ENCODE data around the gene MOV10L1.

Gene MOV10L1

GRCh38 chr22:50089682-50090411 lies at the start of gene MOV10L1:
Gene MOV10L1 (plus strand): TSS chr22:50090006. CDS start chr22:50090089, 83 bp downstream.
- DNase-seq = no peak

GRCh38 chr22:50040717-50041116 lies 49.1 kb upstream of the MOV10L1 start:
- DNase-seq = no peak

- no peak for DNase-seq
Measured at GRCh38 chr22:50041361-50042065, 48.3 kb upstream of the MOV10L1 start.

- DNase-seq = no peak
Measured at GRCh38 chr22:50044485-50045118, 45.2 kb upstream of the MOV10L1 start.

- no peak for DNase-seq
Measured at GRCh38 chr22:50045211-50046018, 44.4 kb upstream of the MOV10L1 start.

GRCh38 chr22:50046019-50046415 lies 43.8 kb upstream of the MOV10L1 start:
- no peak for DNase-seq

GRCh38 chr22:50046481-50047245 lies 43.1 kb upstream of the MOV10L1 start:
- DNase-seq = no peak

- DNase-seq = no peak
Measured at GRCh38 chr22:50047346-50047745, 42.5 kb upstream of the MOV10L1 start.

- DNase-seq = no peak
Measured at GRCh38 chr22:50048061-50048765, 41.6 kb upstream of the MOV10L1 start.

- DNase-seq = no peak
Measured at GRCh38 chr22:50048836-50049235, 41.0 kb upstream of the MOV10L1 start.

- no peak for DNase-seq
Measured at GRCh38 chr22:50049299-50050195, 40.3 kb upstream of the MOV10L1 start.

GRCh38 chr22:50051930-50052329 lies 37.9 kb upstream of the MOV10L1 start:
- DNase-seq = no peak

GRCh38 chr22:50053861-50054260 lies 35.9 kb upstream of the MOV10L1 start:
- no peak for DNase-seq

- DNase-seq = no peak
Measured at GRCh38 chr22:50056214-50056972, 33.4 kb upstream of the MOV10L1 start.

- DNase-seq = no peak
Measured at GRCh38 chr22:50057278-50058060, 32.3 kb upstream of the MOV10L1 start.

GRCh38 chr22:50058061-50058905 lies 31.5 kb upstream of the MOV10L1 start, which contains the start of gene TTLL8:
Gene TTLL8 (minus strand): TSS chr22:50058298.
- DNase-seq = no peak
